Trophoblast cell (in vitro differentiated cells and primary cell): ENCODE data around the gene TRAPPC2B.
A peak's percentile ranks its signal among the peaks of the same experiment; 100 is the strongest.

Experiments
- DNase-seq, 2 donors: peaks; one replicate each; pipeline ENCODE4 v3.0.0-alpha.2; 2016
- H2AFZ ChIP-seq: 2 replicates; pipeline ENCODE4 v1.6.1; 2013; ENCODE audit warnings: low read length, moderate library complexity, mild to moderate bottlenecking; ENCODE audit not compliant: insufficient read depth, poor library complexity
- H2AK5ac ChIP-seq: 2 replicates; pipeline ENCODE4 v1.6.1; 2013; ENCODE audit warnings: mild to moderate bottlenecking, low read length
- H2BK120ac ChIP-seq: 2 replicates; pipeline ENCODE4 v1.6.1; 2013; ENCODE audit warnings: low read length, mild to moderate bottlenecking, moderate library complexity; ENCODE audit not compliant: insufficient read depth, poor library complexity
- H2BK12ac ChIP-seq: 2 replicates; pipeline ENCODE4 v1.6.1; 2013; ENCODE audit warnings: mild to moderate bottlenecking, low read length, moderate library complexity
- H2BK5ac ChIP-seq: 2 replicates; pipeline ENCODE4 v1.6.1; 2013; ENCODE audit warnings: low read length, low read depth, moderate library complexity, mild to moderate bottlenecking; ENCODE audit not compliant: poor library complexity
- H3K14ac ChIP-seq: 2 replicates; pipeline ENCODE4 v1.6.1; 2013; ENCODE audit warnings: mild to moderate bottlenecking, low read length
- H3K18ac ChIP-seq: 2 replicates; pipeline ENCODE4 v1.6.1; 2013; ENCODE audit warnings: mild to moderate bottlenecking, low read length
- H3K23ac ChIP-seq: 2 replicates; pipeline ENCODE4 v1.6.1; 2013; ENCODE audit warnings: low read length
- H3K27ac ChIP-seq: 2 replicates; pipeline ENCODE4 v1.5.1; 2013; ENCODE audit warnings: low read depth, mild to moderate bottlenecking, inconsistent platforms, low read length, moderate library complexity
- H3K27me3 ChIP-seq: 2 replicates; pipeline ENCODE4 v1.6.1; 2013; ENCODE audit warnings: inconsistent platforms, mild to moderate bottlenecking, low read length, moderate library complexity; ENCODE audit not compliant: insufficient read depth
- H3K36me3 ChIP-seq, 2 experiments: 1 replicate in 1 of 2; 2 replicates in 1 of 2; pipeline ENCODE4 v1.6.1; 2013; ENCODE audit warnings: low read length in 2 of 2, mild to moderate bottlenecking in 2 of 2, moderate library complexity in 1 of 2; ENCODE audit not compliant: insufficient read depth in 2 of 2, control insufficient read depth in 1 of 2
- H3K4ac ChIP-seq: 2 replicates; pipeline ENCODE4 v1.6.1; 2013; ENCODE audit warnings: low read depth, mild to moderate bottlenecking, low read length, moderate library complexity
- H3K4me1 ChIP-seq, 2 experiments: 1 replicate in 1 of 2; 2 replicates in 1 of 2; pipeline ENCODE4 v1.6.1; 2013; ENCODE audit warnings: low read length in 2 of 2, mild to moderate bottlenecking in 2 of 2, moderate library complexity in 1 of 2; ENCODE audit not compliant: insufficient read depth in 2 of 2, control insufficient read depth in 1 of 2
- H3K4me2 ChIP-seq: 2 replicates; pipeline ENCODE4 v1.6.1; 2013; ENCODE audit warnings: inconsistent platforms, mild to moderate bottlenecking, low read length, moderate library complexity
- H3K4me3 ChIP-seq: 2 replicates; pipeline ENCODE4 v1.5.1; 2013; ENCODE audit warnings: mild to moderate bottlenecking, low read depth, low read length, inconsistent platforms
- H3K79me1 ChIP-seq: one replicate; pipeline ENCODE4 v1.6.1; 2013; ENCODE audit warnings: low read length
- H3K79me2 ChIP-seq: 2 replicates; pipeline ENCODE4 v1.6.1; 2013; ENCODE audit warnings: low read length, mild to moderate bottlenecking; ENCODE audit not compliant: control insufficient read depth, insufficient read depth, poor library complexity
- H3K9ac ChIP-seq: 2 replicates; pipeline ENCODE4 v1.6.1; 2013; ENCODE audit warnings: mild to moderate bottlenecking, low read length
- H3K9me3 ChIP-seq: 2 replicates; pipeline ENCODE4 v1.6.1; 2013; ENCODE audit warnings: low read depth, mild to moderate bottlenecking, control low read depth, inconsistent platforms, low read length; ENCODE audit not compliant: insufficient read depth
- H4K12ac ChIP-seq: 2 replicates; pipeline ENCODE4 v1.6.1; 2013; ENCODE audit warnings: low read depth, mild to moderate bottlenecking, low read length, moderate library complexity
- H4K8ac ChIP-seq: 2 replicates; pipeline ENCODE4 v1.6.1; 2013; ENCODE audit warnings: low read depth, mild to moderate bottlenecking, low read length, moderate library complexity
- H4K91ac ChIP-seq: one replicate; pipeline ENCODE4 v1.6.1; 2013; ENCODE audit warnings: low read depth, mild to moderate bottlenecking, low read length, moderate library complexity
- WGBS: extraction: QIAGEN DNeasy Blood & Tissue Kit; methylation state at CpG from one replicate; pipeline ENCODE4 v1.1.7; 2013; ENCODE audit warnings: missing lambda C conversion rate; ENCODE audit not compliant: insufficient read length, insufficient coverage; ENCODE audit errors: extremely low coverage; 5-methylcytosine and 5-hydroxymethylcytosine counted together

The TRAPPC2B gene

DNA sequence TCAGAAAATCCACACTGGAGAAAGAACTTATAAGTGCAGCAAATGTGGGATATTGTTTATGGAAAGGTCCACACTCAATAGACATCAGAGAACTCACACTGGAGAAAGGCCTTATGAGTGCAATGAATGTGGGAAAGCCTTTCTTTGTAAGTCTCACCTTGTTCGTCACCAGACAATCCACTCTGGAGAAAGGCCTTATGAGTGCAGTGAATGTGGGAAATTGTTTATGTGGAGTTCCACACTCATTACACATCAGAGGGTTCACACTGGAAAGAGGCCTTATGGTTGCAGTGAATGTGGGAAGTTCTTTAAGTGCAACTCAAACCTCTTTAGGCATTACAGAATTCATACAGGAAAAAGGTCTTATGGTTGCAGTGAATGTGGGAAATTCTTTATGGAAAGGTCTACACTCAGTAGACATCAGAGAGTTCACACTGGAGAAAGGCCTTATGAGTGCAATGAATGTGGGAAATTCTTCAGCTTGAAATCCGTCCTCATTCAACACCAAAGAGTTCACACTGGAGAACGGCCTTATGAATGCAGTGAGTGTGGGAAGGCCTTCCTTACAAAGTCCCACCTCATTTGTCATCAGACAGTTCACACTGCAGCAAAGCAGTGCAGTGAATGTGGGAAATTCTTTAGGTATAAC lies 14.3 kb downstream of the TRAPPC2B start:
- Histone ChIP-seq H2AFZ (no peak overlapping the region), H3K4me3 (no peak overlapping the region), H3K79me2 (no peaks in the 10 kb centered on the region), H4K12ac (no peak overlapping the region), H4K8ac (no peak overlapping the region), H2BK120ac (no peak overlapping the region), H3K27me3 (no peaks in the 10 kb centered on the region), H2BK5ac (no peak overlapping the region), H3K9me3 (peaks cover 24% of the 10 kb centered on the region), H3K79me1 (no peaks in the 10 kb centered on the region), H3K23ac (no peak overlapping the region), H3K14ac (no peak overlapping the region), H3K9ac (no peak overlapping the region), H3K4ac (no peak overlapping the region), H3K36me3 (peaks cover 15 to 39% of the 10 kb centered on the region in 2 experiments), H2BK12ac (no peak overlapping the region), H3K27ac (no peak overlapping the region), H3K4me1 (no peaks in the 10 kb centered on the region), H3K18ac (no peak overlapping the region), H2AK5ac (no peak overlapping the region), H4K91ac (no peak overlapping the region), H3K4me2 (no peak overlapping the region)
- no CpG with 5 or more reads among the region's 3 CpGs for WGBS
- DNase-seq = no peak

DNA sequence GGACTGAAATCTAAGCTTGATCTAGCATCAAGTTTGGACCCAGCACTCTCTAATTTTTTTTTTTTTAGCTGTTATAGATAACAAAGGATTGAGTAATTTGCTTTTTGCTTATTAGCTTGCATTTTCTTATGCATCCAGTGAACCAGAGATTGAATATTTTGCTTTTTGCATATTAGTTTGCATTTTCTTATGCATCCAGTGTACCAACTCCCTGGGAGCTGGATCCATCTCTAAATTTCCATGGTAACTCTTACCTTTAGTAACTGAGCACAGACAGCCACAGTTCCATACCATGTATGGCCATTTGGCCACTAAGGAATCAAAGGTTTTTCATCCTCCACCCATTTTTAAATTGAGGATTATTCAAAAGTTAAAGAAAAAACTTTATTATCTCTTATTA lies 17.6 kb downstream of the TRAPPC2B start:
- H2AK5ac ChIP-seq = no peak overlapping the region
- H3K4me1 ChIP-seq = no peaks in the 10 kb centered on the region
- no peak overlapping the region for H4K91ac ChIP-seq
- H2AFZ ChIP-seq = no peak overlapping the region
- no peak for DNase-seq
- no peaks in the 10 kb centered on the region for H3K79me2 ChIP-seq
- H3K14ac ChIP-seq = no peak overlapping the region
- no peak overlapping the region for H2BK12ac ChIP-seq
- H2BK5ac ChIP-seq = no peak overlapping the region
- H4K12ac ChIP-seq = no peak overlapping the region
- H3K18ac ChIP-seq = no peak overlapping the region
- peaks cover 13% of the 10 kb centered on the region for H3K9me3 ChIP-seq
- no peaks in the 10 kb centered on the region for H3K79me1 ChIP-seq
- no peaks in the 10 kb centered on the region for H3K27me3 ChIP-seq
- no peak overlapping the region for H3K9ac ChIP-seq
- H3K4me2 ChIP-seq = no peak overlapping the region
- no peak overlapping the region for H3K23ac ChIP-seq
- peaks cover 5 to 17% of the 10 kb centered on the region in 2 experiments for H3K36me3 ChIP-seq
- H4K8ac ChIP-seq = no peak overlapping the region
- H3K27ac ChIP-seq = no peak overlapping the region
- no peak overlapping the region for H3K4me3 ChIP-seq
- H3K4ac ChIP-seq = no peak overlapping the region
- no peak overlapping the region for H2BK120ac ChIP-seq

DNA sequence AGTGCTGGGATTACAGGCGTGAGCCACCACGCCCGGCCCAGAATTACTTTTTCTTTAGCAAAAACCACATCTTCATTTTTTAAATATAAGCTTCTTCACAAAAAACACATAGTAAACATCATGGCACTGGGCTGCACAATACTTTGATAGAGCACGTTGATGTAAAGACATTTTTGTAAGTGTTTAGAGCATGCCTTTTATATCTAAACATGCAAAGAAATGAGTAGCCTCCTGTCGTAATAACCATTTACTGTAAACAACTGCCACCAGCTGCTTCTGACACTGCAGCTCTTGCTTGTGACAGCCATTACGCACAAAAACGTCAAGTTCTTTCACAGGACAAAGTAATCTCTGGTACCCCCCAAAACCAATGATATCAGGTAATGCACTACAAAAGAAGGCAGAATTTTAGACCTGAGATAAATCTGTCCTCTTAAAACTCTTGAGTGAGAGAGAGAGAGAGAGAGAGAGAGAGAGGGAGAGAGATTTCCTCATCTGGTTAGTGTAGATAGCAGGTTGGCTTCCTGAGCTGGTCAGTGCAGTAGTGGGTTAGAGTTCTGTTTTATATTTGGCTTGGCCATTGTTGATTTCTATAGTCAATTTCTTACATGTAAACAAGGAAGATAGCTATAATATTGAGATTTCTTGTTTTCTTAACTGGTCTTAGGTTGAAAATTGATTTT lies 19.6 kb downstream of the TRAPPC2B start:
- H3K27me3 ChIP-seq = no peaks in the 10 kb centered on the region
- H2AK5ac ChIP-seq = no peak overlapping the region
- no peak overlapping the region for H3K4me2 ChIP-seq
- H4K91ac ChIP-seq = no peak overlapping the region
- no peak overlapping the region for H3K18ac ChIP-seq
- peaks cover 5% of the 10 kb centered on the region for H3K9me3 ChIP-seq
- no peak overlapping the region for H2BK5ac ChIP-seq
- H3K4me1 ChIP-seq = no peaks in the 10 kb centered on the region
- H3K4me3 ChIP-seq = no peak overlapping the region
- H3K27ac ChIP-seq = no peak overlapping the region
- H4K8ac ChIP-seq = no peak overlapping the region
- H2AFZ ChIP-seq = no peak overlapping the region
- no peaks in the 10 kb centered on the region for H3K79me1 ChIP-seq
- H3K14ac ChIP-seq = no peak overlapping the region
- no CpG with 5 or more reads among the region's 7 CpGs for WGBS
- no peak overlapping the region for H2BK120ac ChIP-seq
- peaks cover 0 to 2% of the 10 kb centered on the region in 2 experiments for H3K36me3 ChIP-seq
- H3K79me2 ChIP-seq = no peaks in the 10 kb centered on the region
- H3K9ac ChIP-seq = no peak overlapping the region
- H4K12ac ChIP-seq = no peak overlapping the region
- H3K4ac ChIP-seq = no peak overlapping the region
- peak in 1 of 2 donors; percentile 56 for DNase-seq
- no peak overlapping the region for H2BK12ac ChIP-seq
- H3K23ac ChIP-seq = no peak overlapping the region

DNA sequence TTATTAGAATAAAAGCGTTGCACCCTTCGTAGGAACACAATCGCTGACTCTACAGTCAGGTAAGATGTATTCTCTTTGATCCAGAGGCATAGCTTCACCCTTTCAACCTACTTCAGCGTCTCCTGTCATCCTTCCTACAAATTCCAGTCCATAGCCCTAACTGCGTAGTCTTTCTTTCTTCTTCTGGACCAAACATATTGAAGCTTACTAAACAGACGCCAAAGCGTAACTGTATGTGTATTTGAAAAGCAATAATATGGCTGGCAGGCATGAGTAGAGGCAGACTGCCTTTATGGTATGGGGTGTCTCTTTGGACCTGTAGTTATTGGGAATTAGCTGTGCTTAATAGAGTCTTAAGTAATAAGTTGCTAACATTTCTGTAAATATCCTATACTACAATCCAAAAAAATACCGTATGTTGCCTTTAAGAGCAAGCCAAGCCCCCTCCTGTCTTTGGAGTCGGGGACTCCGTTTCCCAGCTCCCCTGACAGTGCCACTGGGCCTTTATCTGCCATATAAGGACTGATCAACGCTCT lies 25.9 kb downstream of the TRAPPC2B start:
- Histone ChIP-seq H3K27ac (no peak overlapping the region), H3K4me1 (peaks cover 2 to 9% of the 10 kb centered on the region in 2 experiments), H3K9ac (no peak overlapping the region), H4K12ac (no peak overlapping the region), H2BK5ac (peak overlapping the region; percentile 8), H4K91ac (no peak overlapping the region), H3K4ac (no peak overlapping the region), H3K18ac (no peak overlapping the region), H2BK12ac (no peak overlapping the region), H3K4me3 (no peak overlapping the region), H4K8ac (peak overlapping the region; percentile 93), H2AK5ac (no peak overlapping the region), H3K27me3 (no peaks in the 10 kb centered on the region), H2BK120ac (no peak overlapping the region), H3K4me2 (peak overlapping the region; percentile 54), H3K36me3 (peaks cover 6% of the 10 kb centered on the region in 2 experiments), H3K79me1 (peaks cover 5% of the 10 kb centered on the region), H2AFZ (peak overlapping the region; percentile 8), H3K23ac (no peak overlapping the region), H3K79me2 (peaks cover 6% of the 10 kb centered on the region), H3K9me3 (peaks cover 1% of the 10 kb centered on the region), H3K14ac (no peak overlapping the region)
- no peak for DNase-seq
- WGBS = no CpG with 5 or more reads among the region's 11 CpGs
